OCI-LY1 (cell line): Measurements from ENCODE around the gene CD8A.
A peak's percentile ranks its signal among the peaks of the same experiment; 100 is the strongest.

Source experiments
- H2AFZ ChIP-seq: fragments of 200-600 bp; sonication (generic), shearing (Covaris generic); 2 replicates; pipeline ENCODE4 v1.6.0; 2014; ENCODE audit warnings: antibody characterized with exemption, mild to moderate bottlenecking, low read length
- H3F3A ChIP-seq: fragments of 200-600 bp; sonication (generic), shearing (Covaris generic); 2 replicates; pipeline ENCODE4 v1.6.0; 2014; ENCODE audit warnings: mild to moderate bottlenecking, antibody characterized with exemption, low read length, moderate library complexity; ENCODE audit not compliant: insufficient read depth
- H3K27ac ChIP-seq: fragments of 200-600 bp; sonication (generic); 2 replicates; pipeline ENCODE4 v1.5.1; 2014; ENCODE audit warnings: low read length, mixed run types, mild to moderate bottlenecking, low read depth; ENCODE audit not compliant: poor library complexity, severe bottlenecking
- H3K27me3 ChIP-seq: fragments of 200-600 bp; sonication (generic); 2 replicates; pipeline ENCODE4 v1.6.0; 2014; ENCODE audit warnings: antibody characterized with exemption, mild to moderate bottlenecking, low read length, moderate library complexity; ENCODE audit not compliant: insufficient read depth
- H3K36me3 ChIP-seq: fragments of 200-600 bp; sonication (generic); 2 replicates; pipeline ENCODE4 v1.6.1; 2014; ENCODE audit warnings: mild to moderate bottlenecking, antibody characterized with exemption, low read length, moderate library complexity, mixed read lengths; ENCODE audit not compliant: insufficient read depth
- H3K4me1 ChIP-seq: fragments of 200-600 bp; sonication (generic); 2 replicates; pipeline ENCODE4 v1.5.1; 2014; ENCODE audit warnings: mild to moderate bottlenecking, low read length, moderate library complexity; ENCODE audit not compliant: insufficient read depth, severe bottlenecking
- H3K4me2 ChIP-seq: fragments of 200-600 bp; sonication (generic), shearing (Covaris generic); 2 replicates; pipeline ENCODE4 v1.6.1; 2014; ENCODE audit warnings: low read length
- H3K4me3 ChIP-seq: fragments of 200-600 bp; sonication (generic); 2 replicates; pipeline ENCODE4 v1.5.1; 2014; ENCODE audit warnings: low read length, low read depth, mild to moderate bottlenecking, mixed read lengths; ENCODE audit not compliant: poor library complexity, severe bottlenecking
- H3K79me2 ChIP-seq: fragments of 200-600 bp; shearing (Covaris generic); 2 replicates; pipeline ENCODE4 v1.6.1; 2016; ENCODE audit warnings: mixed run types, low read length, mixed read lengths; ENCODE audit not compliant: insufficient read depth
- H3K9ac ChIP-seq: fragments of 200-600 bp; sonication (generic), shearing (Covaris generic); 2 replicates; pipeline ENCODE4 v1.6.1; 2014; ENCODE audit warnings: mild to moderate bottlenecking, low read length, mixed read lengths
- H3K9me2 ChIP-seq: fragments of 200-600 bp; sonication (generic), shearing (Covaris generic); 2 replicates; pipeline ENCODE4 v1.6.1; 2014; ENCODE audit warnings: low read depth, mild to moderate bottlenecking, low read length, mixed read lengths
- H3K9me3 ChIP-seq: fragments of 200-600 bp; shearing (Covaris generic); 2 replicates; pipeline ENCODE4 v1.6.1; 2014; ENCODE audit warnings: low read length, mixed read lengths
- H4K20me1 ChIP-seq: fragments of 200-600 bp; sonication (generic), shearing (Covaris generic); 2 replicates; pipeline ENCODE4 v1.6.0; 2016; ENCODE audit warnings: mild to moderate bottlenecking, low read length; ENCODE audit not compliant: insufficient read depth
- CTCF ChIP-seq: fragments of 200-600 bp; sonication (generic), shearing (Covaris generic); IDR thresholded peaks from 2 replicates; pipeline ENCODE4 v1.5.1; 2017; ENCODE audit warnings: mild to moderate bottlenecking, antibody characterized with exemption, low read length, moderate library complexity, mixed read lengths
- EZH2 ChIP-seq: fragments of 200-600 bp; sonication (generic), shearing (Covaris generic); IDR thresholded peaks from 2 replicates; pipeline ENCODE4 v1.8.0; 2017; ENCODE audit warnings: borderline replicate concordance, mixed run types, mild to moderate bottlenecking, antibody characterized with exemption, low read length, moderate library complexity, mixed read lengths

Gene CD8A

GRCh38 chr2:86768189-86768949 lies 22.3 kb downstream of the CD8A start:
- no peak for TF ChIP-seq EZH2
- no peak for TF ChIP-seq CTCF
- Histone ChIP-seq H3K9ac (no peak overlapping the region), H3K9me2 (no peaks in the 10 kb centered on the region), H3K27ac (no peak overlapping the region), H4K20me1 (no peaks in the 10 kb centered on the region), H3K4me2 (no peak overlapping the region), H3K79me2 (no peaks in the 10 kb centered on the region), H3F3A (no peaks in the 10 kb centered on the region), H3K9me3 (no peaks in the 10 kb centered on the region), H3K4me3 (no peak overlapping the region), H3K27me3 (no peaks in the 10 kb centered on the region), H2AFZ (no peak overlapping the region), H3K4me1 (no peaks in the 10 kb centered on the region), H3K36me3 (peaks cover 73% of the 10 kb centered on the region; the same call in 1 of the 2 replicates)

GRCh38 chr2:86765310-86765695 lies 25.4 kb downstream of the CD8A start:
- H3K27ac ChIP-seq = no peak overlapping the region
- H3K9ac ChIP-seq = no peak overlapping the region
- no peak for TF ChIP-seq EZH2
- no peak overlapping the region for H3K4me3 ChIP-seq
- H2AFZ ChIP-seq = no peak overlapping the region
- no peaks in the 10 kb centered on the region for H3F3A ChIP-seq
- no peaks in the 10 kb centered on the region for H3K4me1 ChIP-seq
- peaks cover 47% of the 10 kb centered on the region; the same call in 1 of the 2 replicates for H3K36me3 ChIP-seq
- H3K79me2 ChIP-seq = no peaks in the 10 kb centered on the region
- no peaks in the 10 kb centered on the region for H3K27me3 ChIP-seq
- no peaks in the 10 kb centered on the region for H4K20me1 ChIP-seq
- no peak overlapping the region for H3K4me2 ChIP-seq
- no peaks in the 10 kb centered on the region for H3K9me2 ChIP-seq
- H3K9me3 ChIP-seq = no peaks in the 10 kb centered on the region

GRCh38 chr2:86764661-86765309 lies 25.9 kb downstream of the CD8A start:
- no peaks in the 10 kb centered on the region for H3F3A ChIP-seq
- H3K4me3 ChIP-seq = no peak overlapping the region
- no peak for TF ChIP-seq EZH2
- TF ChIP-seq CTCF = peak; percentile 61
- H3K9ac ChIP-seq = no peak overlapping the region
- H3K27me3 ChIP-seq = no peaks in the 10 kb centered on the region
- H3K27ac ChIP-seq = no peak overlapping the region
- H3K9me2 ChIP-seq = no peaks in the 10 kb centered on the region
- no peaks in the 10 kb centered on the region for H3K4me1 ChIP-seq
- H3K36me3 ChIP-seq = peaks cover 47% of the 10 kb centered on the region; the same call in 1 of the 2 replicates
- no peaks in the 10 kb centered on the region for H4K20me1 ChIP-seq
- H2AFZ ChIP-seq = no peak overlapping the region
- no peaks in the 10 kb centered on the region for H3K9me3 ChIP-seq
- no peaks in the 10 kb centered on the region for H3K79me2 ChIP-seq
- no peak overlapping the region for H3K4me2 ChIP-seq

GRCh38 chr2:86760371-86760770 lies 30.3 kb downstream of the CD8A start:
- Histone ChIP-seq H3K79me2 (no peaks in the 10 kb centered on the region; the same call in 1 of the 2 replicates), H3K9ac (no peak overlapping the region), H4K20me1 (no peaks in the 10 kb centered on the region), H3K4me2 (no peak overlapping the region), H3K36me3 (peaks cover 33% of the 10 kb centered on the region), H3K9me2 (no peaks in the 10 kb centered on the region), H3K27me3 (no peaks in the 10 kb centered on the region), H3K9me3 (no peaks in the 10 kb centered on the region), H3K4me1 (no peaks in the 10 kb centered on the region), H3F3A (no peaks in the 10 kb centered on the region), H2AFZ (no peak overlapping the region), H3K27ac (no peak overlapping the region), H3K4me3 (no peak overlapping the region)
- no peak for TF ChIP-seq CTCF
- no peak for TF ChIP-seq EZH2
